ENCODE measurements around the gene IL21.

Gene IL21

GRCh38 chr4:122633211-122633610 is 12.3 kb upstream of the IL21 start:
- DNase-seq (ENCODE audit: insufficient read length, low spot score) (no peak), FAIRE-seq (no peak)
- TF ChIP-seq, protein P1, sequence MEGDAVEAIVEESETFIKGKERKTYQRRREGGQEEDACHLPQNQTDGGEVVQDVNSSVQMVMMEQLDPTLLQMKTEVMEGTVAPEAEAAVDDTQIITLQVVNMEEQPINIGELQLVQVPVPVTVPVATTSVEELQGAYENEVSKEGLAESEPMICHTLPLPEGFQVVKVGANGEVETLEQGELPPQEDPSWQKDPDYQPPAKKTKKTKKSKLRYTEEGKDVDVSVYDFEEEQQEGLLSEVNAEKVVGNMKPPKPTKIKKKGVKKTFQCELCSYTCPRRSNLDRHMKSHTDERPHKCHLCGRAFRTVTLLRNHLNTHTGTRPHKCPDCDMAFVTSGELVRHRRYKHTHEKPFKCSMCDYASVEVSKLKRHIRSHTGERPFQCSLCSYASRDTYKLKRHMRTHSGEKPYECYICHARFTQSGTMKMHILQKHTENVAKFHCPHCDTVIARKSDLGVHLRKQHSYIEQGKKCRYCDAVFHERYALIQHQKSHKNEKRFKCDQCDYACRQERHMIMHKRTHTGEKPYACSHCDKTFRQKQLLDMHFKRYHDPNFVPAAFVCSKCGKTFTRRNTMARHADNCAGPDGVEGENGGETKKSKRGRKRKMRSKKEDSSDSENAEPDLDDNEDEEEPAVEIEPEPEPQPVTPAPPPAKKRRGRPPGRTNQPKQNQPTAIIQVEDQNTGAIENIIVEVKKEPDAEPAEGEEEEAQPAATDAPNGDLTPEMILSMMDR (IDR thresholded peaks at IDR 0.05; ENCODE audit: insufficient read depth, missing control alignments) = no peak

- no peak for DNase-seq (ENCODE audit: insufficient read length, low spot score)
- FAIRE-seq = no peak
Measured at GRCh38 chr4:122632396-122633143, 11.7 kb upstream of the IL21 start.

GRCh38 chr4:122625156-122625555 is 4.3 kb upstream of the IL21 start:
- no peak for FAIRE-seq
- TF ChIP-seq, protein P1 (IDR thresholded peaks at IDR 0.05; ENCODE audit: insufficient read depth, missing control alignments) = no peak
- DNase-seq (ENCODE audit: insufficient read length, low spot score) = no peak

More at GRCh38 chr4:122632396-122633143, 11.7 kb upstream of the IL21 start:
- TF ChIP-seq, protein P1 (IDR thresholded peaks at IDR 0.05; ENCODE audit: insufficient read depth, missing control alignments) = no peak

DNA sequence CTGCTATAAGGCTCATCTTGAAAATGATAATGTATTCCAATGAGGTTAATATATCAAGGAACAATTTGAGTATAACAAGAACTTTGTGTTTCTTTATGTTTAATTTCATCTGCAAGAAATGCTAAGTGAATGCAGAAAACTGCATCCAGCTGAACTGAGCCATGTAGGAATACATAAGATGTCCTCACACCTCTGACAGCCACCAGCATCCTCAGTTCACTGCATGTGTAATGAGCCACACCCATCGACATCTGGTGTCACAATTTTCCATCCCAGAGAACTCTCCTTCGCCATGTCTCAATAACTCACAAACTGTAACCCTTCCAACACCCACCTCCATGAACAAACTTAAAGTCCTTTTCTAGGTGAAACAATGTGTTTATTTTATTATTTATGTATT is 3.3 kb upstream of the IL21 start:
- TF ChIP-seq, protein P1 (IDR thresholded peaks at IDR 0.05; ENCODE audit: insufficient read depth, missing control alignments) = no peak
- no peak for DNase-seq (ENCODE audit: insufficient read length, low spot score)
- FAIRE-seq = no peak

GRCh38 chr4:122623637-122624166 is 2.8 kb upstream of the IL21 start:
- TF ChIP-seq, protein P1 (IDR thresholded peaks at IDR 0.05; ENCODE audit: insufficient read depth, missing control alignments) = no peak
- no peak for DNase-seq (ENCODE audit: insufficient read length, low spot score)
- FAIRE-seq = no peak

DNA sequence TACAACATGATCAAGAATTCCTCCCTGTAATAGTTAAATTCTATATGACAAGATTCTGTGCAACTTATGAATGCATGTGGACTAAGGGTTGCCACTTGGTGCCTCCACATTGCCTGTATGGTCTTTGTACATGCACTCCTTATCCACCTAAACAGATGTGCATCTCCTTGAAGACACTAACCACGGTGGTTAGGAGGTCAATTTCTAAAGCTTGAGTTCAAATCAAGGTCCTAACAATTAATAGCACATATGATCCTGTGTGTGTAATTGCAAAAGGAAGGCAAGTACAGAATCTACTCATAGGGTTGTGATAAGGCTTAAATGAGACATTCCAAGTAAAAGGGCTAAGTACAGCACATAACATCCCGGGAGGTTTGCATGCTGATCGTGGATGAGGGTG is 1.5 kb upstream of the IL21 start:
- FAIRE-seq (no peak), DNase-seq (ENCODE audit: insufficient read length, low spot score) (no peak)
- TF ChIP-seq, protein P1 (IDR thresholded peaks at IDR 0.05; ENCODE audit: insufficient read depth, missing control alignments) = no peak

DNA sequence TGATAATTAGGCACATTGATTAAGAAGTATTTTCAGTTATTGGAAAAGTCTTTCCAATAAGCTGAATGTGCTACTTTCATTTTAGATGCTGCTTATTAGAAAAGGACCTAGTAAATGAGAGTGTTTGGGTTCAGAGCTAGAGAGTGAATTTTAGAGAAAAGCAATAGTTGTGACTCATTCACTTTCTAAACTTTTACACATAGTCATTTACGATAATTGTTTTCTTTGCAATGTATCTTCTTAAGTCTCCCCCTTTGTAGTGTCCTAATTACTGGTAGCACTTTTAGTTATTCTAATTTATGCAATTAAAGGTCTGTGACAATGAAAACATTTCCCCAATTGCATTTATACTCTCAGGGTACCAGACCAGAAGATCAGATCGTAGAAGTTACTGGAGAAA is 1.3 kb downstream of the IL21 start:
- DNase-seq (ENCODE audit: insufficient read length, low spot score) = no peak
- no peak for FAIRE-seq
- TF ChIP-seq, protein P1 (IDR thresholded peaks at IDR 0.05; ENCODE audit: insufficient read depth, missing control alignments) = no peak
